Hepatocyte (in vitro differentiated cells): ENCODE data around the gene SLC39A11. TPM values are rescaled to one million over a fixed set of nuclear protein-coding genes. Genes with fewer than 3 reads are reported as not detected.

ENCODE experiments used
- DNase-seq: peaks from one replicate; pipeline ENCODE4 v3.0.0-alpha.2; 2016; ENCODE audit warnings: low spot score
- H2AFZ ChIP-seq: fragments of 200-600 bp; sonication (generic); 2 replicates; pipeline ENCODE4 v1.6.0; 2016; ENCODE audit warnings: antibody characterized with exemption, mild to moderate bottlenecking
- H3K27ac ChIP-seq: fragments of 200-600 bp; sonication (generic); 2 replicates; pipeline ENCODE4 v1.5.1; 2016; ENCODE audit warnings: mild to moderate bottlenecking
- H3K27me3 ChIP-seq: fragments of 200-600 bp; sonication (generic); 2 replicates; pipeline ENCODE4 v1.6.1; 2016
- H3K36me3 ChIP-seq: fragments of 200-600 bp; sonication (generic); replicated peaks from 2 replicates; pipeline ENCODE4 v1.5.1; 2016; ENCODE audit warnings: low read depth; ENCODE audit not compliant: insufficient read depth
- H3K4me1 ChIP-seq: fragments of 200-600 bp; sonication (generic); 2 replicates; pipeline ENCODE4 v1.5.1; 2016; ENCODE audit warnings: mild to moderate bottlenecking, moderate library complexity; ENCODE audit not compliant: insufficient read depth
- H3K4me2 ChIP-seq: fragments of 200-600 bp; sonication (generic); 2 replicates; pipeline ENCODE4 v1.6.0; 2016
- H3K4me3 ChIP-seq: fragments of 200-600 bp; sonication (generic); 2 replicates; pipeline ENCODE4 v1.5.1; 2016; ENCODE audit warnings: mild to moderate bottlenecking
- H3K79me2 ChIP-seq: fragments of 200-600 bp; sonication (generic); 2 replicates; pipeline ENCODE4 v1.6.0; 2017; ENCODE audit warnings: mild to moderate bottlenecking
- H3K9me2 ChIP-seq: fragments of 200-600 bp; sonication (generic); replicated peaks from 2 replicates; pipeline ENCODE4 v1.6.0; 2017; ENCODE audit warnings: mild to moderate bottlenecking; ENCODE audit not compliant: insufficient read depth
- H3K9me3 ChIP-seq: fragments of 200-600 bp; sonication (generic); 2 replicates; pipeline ENCODE4 v1.5.1; 2016; ENCODE audit warnings: low read depth, mild to moderate bottlenecking
- H4K20me1 ChIP-seq: fragments of 200-600 bp; sonication (generic); 2 replicates; pipeline ENCODE4 v1.6.0; 2016; ENCODE audit warnings: mild to moderate bottlenecking; ENCODE audit not compliant: insufficient read depth, poor library complexity, severe bottlenecking
- EZH2 ChIP-seq: fragments of 200-600 bp; sonication (generic); IDR thresholded peaks from 2 replicates; pipeline ENCODE4 v1.6.1; 2016; ENCODE audit warnings: antibody characterized with exemption, mild to moderate bottlenecking, borderline replicate concordance
- EZH2phosphoT487 ChIP-seq: fragments of 200-600 bp; sonication (generic); IDR thresholded peaks from one replicate; pipeline ENCODE4 v1.6.1; 2018; ENCODE audit warnings: antibody characterized with exemption, mild to moderate bottlenecking, low read depth, moderate library complexity; ENCODE audit not compliant: unreplicated experiment, severe bottlenecking
- WGBS: methylation state at CpG from one replicate; pipeline ENCODE4 v1.1.6; 2016; ENCODE audit warnings: low lambda C conversion rate; ENCODE audit errors: missing lambda C conversion rate; 5-methylcytosine and 5-hydroxymethylcytosine counted together
- polyA plus RNA-seq: library from polyadenylated mRNA; unstranded; fragments of >200 nt; fragmentation: Nextera tagmentation; extraction: Ambion mirVana; gene quantifications from 2 replicates; pipeline ENCODE4 v1.2.1, GENCODE V29; 2016
- total RNA-seq: library from RNA; depleted of rRNA; stranded (reverse); fragments of >200 nt; gene quantifications from 2 replicates; pipeline ENCODE4 v1.2.3, GENCODE V29; 2014
- TF ChIP-seq, protein P1 (sequence below): fragments of 200-600 bp; sonication (generic); IDR thresholded peaks from 2 replicates; pipeline ENCODE4 v1.5.1; 2016; ENCODE audit warnings: antibody characterized with exemption, mild to moderate bottlenecking; ENCODE audit not compliant: poor library complexity

SLC39A11 gene
- total and polyA plus RNA-seq, 2 experiments from 2014 or later: 37.7 to 39.1 TPM

DNA sequence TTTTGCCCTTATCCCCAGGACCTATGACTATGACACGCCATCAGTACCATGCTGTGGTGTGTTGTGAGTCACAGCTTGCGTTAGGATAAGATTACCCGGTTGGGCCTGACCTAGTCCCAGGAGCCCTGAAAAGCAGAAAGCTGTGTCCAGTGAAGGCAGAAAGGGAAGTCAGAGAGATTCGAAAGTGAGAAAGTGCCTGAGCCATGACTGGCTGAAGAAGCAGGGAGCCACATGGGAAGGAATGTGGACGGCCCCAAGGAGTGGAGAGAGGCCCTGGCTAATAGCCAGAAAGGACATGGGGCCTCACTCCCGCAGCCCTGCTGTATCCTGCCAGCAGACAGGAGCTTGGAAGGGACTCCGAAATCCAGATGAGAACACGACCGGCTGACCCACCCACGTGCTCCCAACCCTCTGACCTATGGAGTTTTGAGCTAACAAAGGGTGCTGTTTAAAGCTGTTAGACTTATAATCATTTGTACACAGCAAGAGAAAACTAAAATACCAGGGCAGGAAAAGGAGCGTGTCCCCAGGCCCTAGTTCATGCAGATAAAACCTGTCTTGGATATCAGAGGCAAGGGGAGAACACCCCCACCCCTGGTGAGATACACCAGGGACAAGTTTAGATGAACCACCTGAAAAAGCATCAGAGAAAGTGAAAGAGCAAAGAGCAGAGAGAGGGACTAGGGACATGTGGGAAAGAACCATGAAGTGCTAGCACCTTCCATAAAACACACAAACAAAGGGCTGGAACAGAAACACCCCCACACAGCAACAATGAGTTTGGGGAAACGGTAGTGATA is 115.3 kb downstream of the SLC39A11 start:
- 33% methylated on average over 12 of the region's 12 CpGs for WGBS
- no peaks in the 10 kb centered on the region for H3K79me2 ChIP-seq
- H2AFZ ChIP-seq: peak overlapping the region; percentile 9
- no peaks in the 10 kb centered on the region for H3K36me3 ChIP-seq
- H3K27me3 ChIP-seq: no peaks in the 10 kb centered on the region
- TF ChIP-seq, protein P1, sequence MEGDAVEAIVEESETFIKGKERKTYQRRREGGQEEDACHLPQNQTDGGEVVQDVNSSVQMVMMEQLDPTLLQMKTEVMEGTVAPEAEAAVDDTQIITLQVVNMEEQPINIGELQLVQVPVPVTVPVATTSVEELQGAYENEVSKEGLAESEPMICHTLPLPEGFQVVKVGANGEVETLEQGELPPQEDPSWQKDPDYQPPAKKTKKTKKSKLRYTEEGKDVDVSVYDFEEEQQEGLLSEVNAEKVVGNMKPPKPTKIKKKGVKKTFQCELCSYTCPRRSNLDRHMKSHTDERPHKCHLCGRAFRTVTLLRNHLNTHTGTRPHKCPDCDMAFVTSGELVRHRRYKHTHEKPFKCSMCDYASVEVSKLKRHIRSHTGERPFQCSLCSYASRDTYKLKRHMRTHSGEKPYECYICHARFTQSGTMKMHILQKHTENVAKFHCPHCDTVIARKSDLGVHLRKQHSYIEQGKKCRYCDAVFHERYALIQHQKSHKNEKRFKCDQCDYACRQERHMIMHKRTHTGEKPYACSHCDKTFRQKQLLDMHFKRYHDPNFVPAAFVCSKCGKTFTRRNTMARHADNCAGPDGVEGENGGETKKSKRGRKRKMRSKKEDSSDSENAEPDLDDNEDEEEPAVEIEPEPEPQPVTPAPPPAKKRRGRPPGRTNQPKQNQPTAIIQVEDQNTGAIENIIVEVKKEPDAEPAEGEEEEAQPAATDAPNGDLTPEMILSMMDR: no peak
- H3K27ac ChIP-seq: peak overlapping the region; percentile 54
- H3K4me3 ChIP-seq: no peak overlapping the region
- peaks cover 13% of the 10 kb centered on the region for H3K4me1 ChIP-seq
- H3K4me2 ChIP-seq: peak overlapping the region; percentile 43
- no peaks in the 10 kb centered on the region for H3K9me3 ChIP-seq
- H3K9me2 ChIP-seq: no peaks in the 10 kb centered on the region
- H4K20me1 ChIP-seq: no peaks in the 10 kb centered on the region
- DNase-seq: peak; percentile 75

DNA sequence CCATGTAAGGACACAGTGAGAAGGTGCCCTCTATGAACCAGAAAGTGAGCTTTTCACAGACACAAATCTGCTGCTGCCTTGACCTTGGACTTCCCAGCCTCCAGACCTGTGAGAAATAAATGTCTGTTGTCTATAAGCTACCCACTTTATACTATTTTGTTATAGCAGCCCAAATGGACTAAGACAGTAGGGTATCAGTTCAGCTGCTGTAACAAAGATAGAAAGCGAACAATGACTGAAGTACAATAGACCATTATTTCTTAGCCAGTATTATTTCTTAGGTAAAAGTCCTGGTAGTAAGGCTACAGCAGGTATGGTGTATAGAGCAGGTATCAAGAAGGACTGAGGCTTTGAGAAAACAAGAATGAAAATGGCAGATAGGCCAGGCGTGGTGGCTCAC is 117.0 kb downstream of the SLC39A11 start:
- no peak for TF ChIP-seq EZH2
- TF ChIP-seq, protein P1: no peak
- TF ChIP-seq EZH2phosphoT487: no peak
- H3K4me1 ChIP-seq: peaks cover 13% of the 10 kb centered on the region
- no peaks in the 10 kb centered on the region for H3K79me2 ChIP-seq
- H3K4me3 ChIP-seq: no peak overlapping the region
- no peaks in the 10 kb centered on the region for H3K9me3 ChIP-seq
- 94% methylated on average over 2 of the region's 2 CpGs for WGBS
- H3K36me3 ChIP-seq: no peaks in the 10 kb centered on the region
- H4K20me1 ChIP-seq: no peaks in the 10 kb centered on the region
- H3K4me2 ChIP-seq: no peak overlapping the region
- no peaks in the 10 kb centered on the region for H3K9me2 ChIP-seq
- H3K27ac ChIP-seq: no peak overlapping the region
- H2AFZ ChIP-seq: no peak overlapping the region
- no peaks in the 10 kb centered on the region for H3K27me3 ChIP-seq
- DNase-seq: no peak

DNA sequence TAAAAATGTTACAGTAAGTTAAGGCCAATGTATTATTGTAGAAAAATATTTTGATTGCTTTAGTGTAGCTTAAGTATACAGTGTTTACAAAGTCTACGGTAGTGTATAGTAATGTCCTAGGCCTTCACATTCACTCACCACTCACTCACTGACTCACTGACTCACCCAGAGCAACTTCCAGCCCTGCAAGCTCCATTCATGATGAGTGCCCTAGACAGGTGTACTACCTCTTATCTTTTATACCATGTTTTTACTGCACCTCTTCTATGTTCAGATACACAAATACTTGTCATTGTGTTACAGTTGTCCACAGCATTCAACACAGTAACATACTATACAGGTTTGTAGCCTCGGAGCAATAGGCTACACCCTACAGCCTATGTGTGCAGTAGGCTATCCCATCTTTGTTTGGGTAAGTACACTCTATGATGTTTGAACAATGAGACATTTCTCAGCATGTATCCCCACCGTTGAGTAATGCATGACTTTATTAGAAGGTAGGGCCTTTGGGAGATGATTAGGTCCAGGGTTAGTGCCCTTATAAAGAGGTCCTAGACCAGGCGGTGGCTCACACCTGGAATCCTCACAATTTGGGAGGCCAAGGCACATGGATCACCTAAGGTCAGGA is 117.8 kb downstream of the SLC39A11 start:
- 69% methylated on average over 4 of the region's 4 CpGs for WGBS

More for the DNA sequence above, 117.8 kb downstream of the SLC39A11 start:
- Histone ChIP-seq H4K20me1 (no peaks in the 10 kb centered on the region), H3K79me2 (no peaks in the 10 kb centered on the region), H3K4me2 (no peak overlapping the region), H3K9me3 (no peaks in the 10 kb centered on the region), H3K36me3 (no peaks in the 10 kb centered on the region), H3K9me2 (no peaks in the 10 kb centered on the region), H3K27me3 (no peaks in the 10 kb centered on the region), H2AFZ (no peak overlapping the region), H3K4me3 (no peak overlapping the region), H3K27ac (no peak overlapping the region), H3K4me1 (peaks cover 13% of the 10 kb centered on the region)
- peak; percentile 31 for DNase-seq
- TF ChIP-seq EZH2phosphoT487 (no peak), EZH2 (no peak)
- TF ChIP-seq, protein P1: no peak
